Measurements from ENCODE around the gene OPN1LW.

OPN1LW gene

DNA sequence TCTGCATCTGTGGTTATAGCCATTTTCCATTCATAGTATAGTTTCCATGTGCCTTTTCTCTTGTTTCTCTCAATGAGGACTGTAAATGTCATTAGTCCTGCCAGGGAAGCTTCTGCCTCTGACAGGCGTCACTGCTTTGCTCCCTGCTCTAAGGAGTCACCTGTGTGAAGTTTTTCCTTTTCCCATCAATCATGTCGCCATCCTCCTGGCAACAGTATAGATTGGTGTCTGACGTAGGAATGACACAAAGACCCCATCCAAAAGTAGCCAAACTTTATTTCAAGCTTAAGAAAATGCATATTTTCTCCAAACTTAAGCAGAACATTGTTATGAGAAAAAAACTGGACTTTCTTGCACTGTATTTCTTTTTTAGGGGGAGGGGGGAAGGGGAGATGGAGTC is 23.5 kb upstream of the OPN1LW start:
- ChIA-PET POLR2A (no interaction called here), CTCF (no interaction called here)
- no peak for DNase-seq (ENCODE audit: extremely low spot score)
- TF ChIP-seq FOXK2 (IDR thresholded peaks at IDR 0.05) (no peak), LEF1 (IDR thresholded peaks at IDR 0.05; ENCODE audit: borderline replicate concordance) (no peak), FOXM1 (IDR thresholded peaks at IDR 0.05; ENCODE audit: borderline replicate concordance) (no peak), FOXA1 (IDR thresholded peaks at IDR 0.05) (no peak), L3MBTL2 (conservative IDR thresholded peaks at IDR 0.05) (no peak)
- TF ChIP-seq, protein P1, sequence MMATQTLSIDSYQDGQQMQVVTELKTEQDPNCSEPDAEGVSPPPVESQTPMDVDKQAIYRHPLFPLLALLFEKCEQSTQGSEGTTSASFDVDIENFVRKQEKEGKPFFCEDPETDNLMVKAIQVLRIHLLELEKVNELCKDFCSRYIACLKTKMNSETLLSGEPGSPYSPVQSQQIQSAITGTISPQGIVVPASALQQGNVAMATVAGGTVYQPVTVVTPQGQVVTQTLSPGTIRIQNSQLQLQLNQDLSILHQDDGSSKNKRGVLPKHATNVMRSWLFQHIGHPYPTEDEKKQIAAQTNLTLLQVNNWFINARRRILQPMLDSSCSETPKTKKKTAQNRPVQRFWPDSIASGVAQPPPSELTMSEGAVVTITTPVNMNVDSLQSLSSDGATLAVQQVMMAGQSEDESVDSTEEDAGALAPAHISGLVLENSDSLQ (IDR thresholded peaks at IDR 0.05) = peak; percentile 48

DNA sequence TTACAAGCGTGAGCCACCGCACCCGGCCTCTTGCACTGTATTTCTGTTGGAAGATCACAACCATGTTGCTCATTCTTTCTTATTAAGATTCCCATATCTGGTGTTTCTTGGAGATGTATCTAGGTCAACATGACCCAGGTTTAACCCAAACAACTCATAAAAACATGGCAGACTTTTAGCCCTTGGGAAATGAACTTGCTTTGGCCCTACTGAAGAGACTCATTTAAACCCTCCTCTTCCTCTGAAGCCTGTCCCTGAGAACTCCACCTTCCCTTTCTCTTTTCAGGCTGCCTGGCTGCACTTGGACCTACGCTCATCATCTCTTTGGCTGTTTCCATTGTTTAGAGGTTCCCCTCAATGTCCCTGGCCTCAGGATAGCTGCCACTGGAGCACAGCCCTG is 22.8 kb upstream of the OPN1LW start:
- ChIA-PET CTCF (no interaction called here), POLR2A (no interaction called here)
- TF ChIP-seq BHLHE40 (IDR thresholded peaks at IDR 0.05; ENCODE audit: borderline replicate concordance) (no peak), L3MBTL2 (conservative IDR thresholded peaks at IDR 0.05) (no peak), TARDBP (IDR thresholded peaks at IDR 0.05) (no peak), ELF4 (IDR thresholded peaks at IDR 0.05) (no peak), CTBP1 (IDR thresholded peaks at IDR 0.05; ENCODE audit: borderline replicate concordance) (no peak), ARNT (IDR thresholded peaks at IDR 0.05) (no peak), SP1 (IDR thresholded peaks at IDR 0.05) (no peak), LEF1 (IDR thresholded peaks at IDR 0.05; ENCODE audit: borderline replicate concordance) (no peak), FOXA1 (IDR thresholded peaks at IDR 0.05) (no peak), HDGF (IDR thresholded peaks at IDR 0.05; ENCODE audit: borderline replicate concordance) (no peak), NFRKB (IDR thresholded peaks at IDR 0.05) (no peak), FOXK2 (IDR thresholded peaks at IDR 0.05) (no peak), SUZ12 (IDR thresholded peaks at IDR 0.05) (no peak), FOXM1 (IDR thresholded peaks at IDR 0.05; ENCODE audit: borderline replicate concordance) (no peak), ZNF384 (IDR thresholded peaks at IDR 0.05) (no peak)
- TF ChIP-seq, protein P1 (IDR thresholded peaks at IDR 0.05) = no peak
- DNase-seq (ENCODE audit: extremely low spot score) = no peak

DNA sequence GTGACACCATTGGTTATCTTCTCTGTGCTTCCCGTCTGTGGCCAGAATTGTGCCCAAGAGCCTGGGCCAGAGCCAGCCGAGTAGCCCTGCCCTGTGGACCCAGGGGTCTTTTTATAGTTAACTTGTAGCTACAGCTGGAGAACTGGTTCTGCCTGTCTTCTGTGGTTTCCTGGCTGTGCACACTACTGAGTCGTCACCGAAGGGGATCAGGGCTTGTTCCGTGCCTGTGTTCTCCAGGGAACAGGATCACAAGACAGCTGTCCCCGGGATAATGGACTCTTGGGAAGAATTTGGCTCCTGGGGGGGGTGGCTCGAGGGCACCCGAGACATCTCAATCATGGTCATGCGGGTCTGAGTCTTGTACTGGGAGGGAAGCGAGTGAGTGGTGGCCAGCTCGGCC is 22.1 kb upstream of the OPN1LW start:
- DNase-seq (ENCODE audit: extremely low spot score) = no peak
- ChIA-PET CTCF (no interaction called here), POLR2A (interaction anchor here (0.8 kb wide), 1 partner anchor 9 kb away, joined by 3 read pairs; no protein-coding TSS in a partner anchor)
- TF ChIP-seq, protein P1 (IDR thresholded peaks at IDR 0.05) = no peak
- TF ChIP-seq ELF4 (IDR thresholded peaks at IDR 0.05) (no peak), FOXM1 (IDR thresholded peaks at IDR 0.05; ENCODE audit: borderline replicate concordance) (no peak), FOXK2 (IDR thresholded peaks at IDR 0.05) (no peak), SP1 (IDR thresholded peaks at IDR 0.05) (no peak), TARDBP (IDR thresholded peaks at IDR 0.05) (no peak), L3MBTL2 (conservative IDR thresholded peaks at IDR 0.05) (no peak), FOXA1 (IDR thresholded peaks at IDR 0.05) (no peak), LEF1 (IDR thresholded peaks at IDR 0.05; ENCODE audit: borderline replicate concordance) (no peak), ARNT (IDR thresholded peaks at IDR 0.05) (no peak), BHLHE40 (IDR thresholded peaks at IDR 0.05; ENCODE audit: borderline replicate concordance) (no peak), NFRKB (IDR thresholded peaks at IDR 0.05) (no peak), CTBP1 (IDR thresholded peaks at IDR 0.05; ENCODE audit: borderline replicate concordance) (no peak)

- POLR2A ChIA-PET = no interaction called here
- no peak for TF ChIP-seq SP1 (IDR thresholded peaks at IDR 0.05)
- TF ChIP-seq ELF4 (IDR thresholded peaks at IDR 0.05) = no peak
- TF ChIP-seq CTBP1 (IDR thresholded peaks at IDR 0.05; ENCODE audit: borderline replicate concordance) = no peak
- no peak for TF ChIP-seq FOXM1 (IDR thresholded peaks at IDR 0.05; ENCODE audit: borderline replicate concordance)
- TF ChIP-seq SUZ12 (IDR thresholded peaks at IDR 0.05) = no peak
- TF ChIP-seq, protein P1 (IDR thresholded peaks at IDR 0.05) = no peak
- TF ChIP-seq HDGF (IDR thresholded peaks at IDR 0.05; ENCODE audit: borderline replicate concordance) = no peak
- TF ChIP-seq TARDBP (IDR thresholded peaks at IDR 0.05) = no peak
- no peak for TF ChIP-seq LEF1 (IDR thresholded peaks at IDR 0.05; ENCODE audit: borderline replicate concordance)
- no peak for TF ChIP-seq FOXK2 (IDR thresholded peaks at IDR 0.05)
- TF ChIP-seq BHLHE40 (IDR thresholded peaks at IDR 0.05; ENCODE audit: borderline replicate concordance) = no peak
- TF ChIP-seq ZNF384 (IDR thresholded peaks at IDR 0.05) = no peak
- TF ChIP-seq NFRKB (IDR thresholded peaks at IDR 0.05) = no peak
- TF ChIP-seq FOXA1 (IDR thresholded peaks at IDR 0.05) = no peak
- no peak for TF ChIP-seq L3MBTL2 (conservative IDR thresholded peaks at IDR 0.05)
- TF ChIP-seq ARNT (IDR thresholded peaks at IDR 0.05) = no peak
- CTCF ChIA-PET = no interaction called here
- DNase-seq (ENCODE audit: extremely low spot score) = no peak
Measured at GRCh38 chrX:154123241-154124219, 20.5 kb upstream of the OPN1LW start.

GRCh38 chrX:154125391-154126040 is 18.5 kb upstream of the OPN1LW start:
- ChIA-PET POLR2A (no interaction called here), CTCF (no interaction called here)
- TF ChIP-seq ZNF384 (IDR thresholded peaks at IDR 0.05) (no peak), HDGF (IDR thresholded peaks at IDR 0.05; ENCODE audit: borderline replicate concordance) (no peak), L3MBTL2 (conservative IDR thresholded peaks at IDR 0.05) (no peak), LEF1 (IDR thresholded peaks at IDR 0.05; ENCODE audit: borderline replicate concordance) (no peak), SUZ12 (IDR thresholded peaks at IDR 0.05) (no peak), CTBP1 (IDR thresholded peaks at IDR 0.05; ENCODE audit: borderline replicate concordance) (no peak), BHLHE40 (IDR thresholded peaks at IDR 0.05; ENCODE audit: borderline replicate concordance) (no peak), SP1 (IDR thresholded peaks at IDR 0.05) (no peak), ELF4 (IDR thresholded peaks at IDR 0.05) (no peak), TARDBP (IDR thresholded peaks at IDR 0.05) (no peak), FOXK2 (IDR thresholded peaks at IDR 0.05) (no peak), ARNT (IDR thresholded peaks at IDR 0.05) (no peak), FOXM1 (IDR thresholded peaks at IDR 0.05; ENCODE audit: borderline replicate concordance) (no peak), NFRKB (IDR thresholded peaks at IDR 0.05) (no peak)
- TF ChIP-seq, protein P1 (IDR thresholded peaks at IDR 0.05) = no peak
- no peak for DNase-seq (ENCODE audit: extremely low spot score)
